Islet precursor cell (in vitro differentiated cells): Measurements from ENCODE around the gene LMF1.

Source experiments
- DNase-seq: peaks from one replicate; pipeline ENCODE4 v3.0.0-alpha.2; 2018

LMF1 gene

GRCh38 chr16:1002399-1003166 is 31.8 kb upstream of the LMF1 start:
- peak; percentile 86 for DNase-seq

GRCh38 chr16:1001096-1001495 is 30.3 kb upstream of the LMF1 start:
- no peak for DNase-seq

- DNase-seq: no peak
These were observed 29.8 kb upstream of the LMF1 start for GRCh38 chr16:1000608-1001007.

GRCh38 chr16:999677-1000076 is 28.9 kb upstream of the LMF1 start:
- no peak for DNase-seq

- DNase-seq: no peak
These were observed 27.8 kb upstream of the LMF1 start for GRCh38 chr16:998615-999014.

- DNase-seq: no peak
These were observed 27.4 kb upstream of the LMF1 start for GRCh38 chr16:998211-998610.

GRCh38 chr16:997440-998051 is 26.8 kb upstream of the LMF1 start:
- peak; percentile 90 for DNase-seq

GRCh38 chr16:996681-997080 is 25.9 kb upstream of the LMF1 start:
- DNase-seq: no peak

GRCh38 chr16:995783-996182 is 25.0 kb upstream of the LMF1 start:
- DNase-seq: no peak

- DNase-seq: no peak
These were observed 24.3 kb upstream of the LMF1 start for GRCh38 chr16:995087-995486.

- no peak for DNase-seq
These were observed 22.9 kb upstream of the LMF1 start for GRCh38 chr16:993731-994130.

GRCh38 chr16:991773-992172 is 21.0 kb upstream of the LMF1 start:
- DNase-seq: no peak

GRCh38 chr16:991345-991744 is 20.6 kb upstream of the LMF1 start:
- DNase-seq: no peak

GRCh38 chr16:990516-991291 is 19.9 kb upstream of the LMF1 start:
- DNase-seq: no peak

- DNase-seq: no peak
These were observed 18.6 kb upstream of the LMF1 start for GRCh38 chr16:989354-989814.

GRCh38 chr16:988471-989353 is 17.9 kb upstream of the LMF1 start:
- no peak for DNase-seq

- DNase-seq: no peak
These were observed 17.1 kb upstream of the LMF1 start for GRCh38 chr16:987906-988305.

GRCh38 chr16:986925-987582 is 16.3 kb upstream of the LMF1 start:
- no peak for DNase-seq

- no peak for DNase-seq
These were observed 15.6 kb upstream of the LMF1 start for GRCh38 chr16:986411-986810.

- no peak for DNase-seq
These were observed 15.0 kb upstream of the LMF1 start for GRCh38 chr16:985646-986400.
